GM03348 (cell line): ENCODE results near the gene ARHGAP6.
"Not testable (repeated sequence)": the region's sequence is repeated elsewhere in the genome, so short reads cannot be mapped to it uniquely, and the experiment has no call there.

Source experiments
- DNase-seq: peaks from one replicate; pipeline ENCODE4 v3.0.0; 2012; ENCODE audit warnings: low spot score

The ARHGAP6 gene

DNA sequence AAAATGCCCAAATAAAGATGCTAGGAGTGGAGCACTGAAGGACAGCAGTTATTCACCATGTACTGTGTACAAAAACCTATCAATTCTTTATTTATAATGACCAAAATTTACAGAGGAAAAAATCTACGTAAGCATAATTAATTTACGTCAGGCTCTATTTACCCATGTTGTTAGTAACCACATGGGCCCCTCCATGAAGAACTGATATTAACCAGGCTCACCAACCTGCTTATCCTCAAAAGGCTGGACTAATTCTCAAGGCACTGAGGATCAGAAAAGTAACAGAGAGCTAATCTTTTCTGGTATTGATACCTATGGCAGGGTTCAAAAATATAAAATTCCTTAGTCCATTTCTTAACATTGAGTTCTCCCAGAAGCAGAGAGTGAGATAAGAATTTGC is 140.0 kb downstream of the ARHGAP6 start:
- no peak for DNase-seq

DNA sequence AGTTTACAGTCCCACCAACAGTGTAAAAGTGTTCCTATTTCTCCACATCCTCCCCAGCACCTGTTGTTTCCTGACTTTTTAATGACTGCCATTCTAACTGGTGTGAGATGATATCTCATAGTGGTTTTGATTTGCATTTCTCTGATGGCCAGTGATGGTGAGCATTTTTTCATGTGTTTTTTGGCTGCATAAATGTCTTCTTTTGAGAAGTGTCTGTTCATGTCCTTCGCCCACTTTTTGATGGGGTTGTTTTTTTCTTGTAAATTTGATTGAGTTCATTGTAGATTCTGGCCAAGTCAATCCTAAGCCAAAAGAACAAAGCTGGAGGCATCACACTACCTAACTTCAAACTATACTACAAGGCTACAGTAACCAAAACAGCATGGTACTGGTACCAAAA is 146.5 kb downstream of the ARHGAP6 start:
- not testable (repeated sequence) for DNase-seq

GRCh38 chrX:11509786-11510185 is 155.9 kb downstream of the ARHGAP6 start:
- no peak for DNase-seq

GRCh38 chrX:11504234-11504633 is 161.5 kb downstream of the ARHGAP6 start:
- no peak for DNase-seq

- peak; percentile 3 for DNase-seq
Measured at GRCh38 chrX:11499076-11500044, 166.4 kb downstream of the ARHGAP6 start.

- not testable (repeated sequence) for DNase-seq
Measured at GRCh38 chrX:11491375-11491774, 174.3 kb downstream of the ARHGAP6 start.

- no peak for DNase-seq
Measured at GRCh38 chrX:11484290-11484689, 181.4 kb downstream of the ARHGAP6 start.

- DNase-seq, result no peak
Measured at GRCh38 chrX:11481035-11481434, 184.7 kb downstream of the ARHGAP6 start.

- DNase-seq, result no peak
Measured at GRCh38 chrX:11480626-11481025, 185.1 kb downstream of the ARHGAP6 start.

DNA sequence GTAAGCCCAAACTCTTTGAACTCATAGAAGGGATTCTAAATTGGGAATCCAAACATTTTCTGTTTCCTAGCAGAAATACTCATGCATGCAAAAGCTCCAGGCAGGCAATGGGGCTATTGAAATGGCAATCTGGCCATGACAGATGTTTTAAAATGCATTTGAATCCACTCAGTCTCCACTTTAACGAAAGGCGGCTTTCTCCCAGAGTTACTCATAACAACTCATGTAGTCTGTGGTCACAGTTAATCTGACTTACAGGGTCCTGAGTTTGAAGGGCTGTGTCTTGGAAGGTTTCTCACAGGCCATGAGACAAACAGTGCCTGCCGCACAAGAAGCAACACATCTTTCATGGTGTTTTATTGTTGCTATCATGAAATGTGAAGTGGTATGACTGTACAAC is 186.8 kb downstream of the ARHGAP6 start:
- DNase-seq, result no peak

- no peak for DNase-seq
Measured at GRCh38 chrX:11478026-11478425, 187.7 kb downstream of the ARHGAP6 start.

DNA sequence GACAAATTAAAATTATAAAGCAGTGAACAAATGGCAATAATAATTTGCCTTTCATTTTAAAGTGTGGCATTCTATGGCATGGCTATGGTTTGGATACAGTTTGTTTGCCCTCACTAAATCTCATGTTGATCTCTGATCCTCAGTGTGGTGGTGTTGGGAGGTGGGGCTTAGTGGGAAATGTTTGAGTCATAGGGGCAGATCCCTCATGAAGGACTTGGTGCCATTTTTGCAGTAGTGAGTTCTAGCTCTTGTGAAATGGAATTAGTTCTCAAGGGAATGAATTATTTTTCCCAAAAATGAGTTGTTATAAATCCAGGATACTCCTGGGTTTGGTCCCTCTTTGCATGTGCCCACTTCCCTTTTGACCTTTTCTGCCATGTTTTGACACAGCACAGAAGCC is 191.1 kb downstream of the ARHGAP6 start:
- no peak for DNase-seq

DNA sequence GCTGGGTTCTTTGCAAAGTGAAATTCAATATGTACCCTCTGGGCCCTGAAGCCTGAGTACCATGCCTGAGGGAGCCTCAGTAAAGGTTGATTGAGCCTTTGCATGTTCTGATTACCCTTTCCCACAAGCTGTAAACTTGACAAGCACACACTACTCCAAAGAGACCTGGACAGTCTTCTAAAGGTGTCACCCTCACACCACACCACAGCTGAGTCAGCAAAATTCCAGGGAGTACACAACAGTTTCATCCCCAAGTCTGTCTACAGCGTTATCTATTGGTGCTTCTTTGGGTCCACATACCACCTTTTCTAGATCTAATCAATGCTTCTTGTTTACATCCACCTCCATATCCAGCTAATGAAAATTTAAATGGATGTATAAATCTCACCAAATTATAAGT is 191.7 kb downstream of the ARHGAP6 start:
- no peak for DNase-seq

DNA sequence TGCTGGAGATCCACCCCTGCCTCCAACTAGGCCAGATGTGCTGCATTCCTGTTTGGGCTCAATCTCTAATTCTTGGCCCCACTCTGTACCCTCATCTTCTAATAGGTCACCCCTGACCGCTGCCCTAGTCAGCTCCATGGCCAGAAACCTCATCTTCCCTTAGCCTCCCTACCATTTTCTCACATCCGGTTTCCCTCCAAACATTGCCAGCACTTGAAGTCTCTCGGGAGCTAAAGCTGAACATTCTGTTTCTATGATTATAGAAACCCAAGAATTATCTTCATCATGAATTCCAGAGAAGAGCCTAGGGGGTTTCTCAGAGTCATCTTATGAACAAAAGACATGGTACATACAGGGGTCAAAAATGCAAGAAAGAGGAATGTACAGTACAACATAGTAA is 192.8 kb downstream of the ARHGAP6 start:
- DNase-seq, result no peak

DNA sequence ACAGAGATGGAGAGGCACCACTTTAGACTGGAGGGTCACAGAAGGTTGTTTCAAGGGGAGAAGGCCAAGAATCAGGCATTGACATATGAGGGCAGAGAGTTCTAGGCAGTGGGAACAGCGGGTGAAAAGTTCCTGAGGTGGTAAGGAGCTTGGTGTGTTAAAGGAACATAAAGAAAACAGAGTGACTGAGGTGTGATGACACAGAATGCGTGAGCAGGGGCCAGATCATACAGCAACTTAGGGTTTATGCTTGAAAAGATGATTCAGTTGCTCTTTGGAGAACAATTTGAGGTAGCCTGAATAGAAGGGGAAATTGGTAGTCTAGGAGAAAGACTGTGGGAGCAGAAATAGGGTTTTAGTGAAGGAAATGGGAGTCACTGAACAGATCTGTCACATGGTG is 193.3 kb downstream of the ARHGAP6 start:
- DNase-seq, result no peak

GRCh38 chrX:11470250-11470974 is 195.3 kb downstream of the ARHGAP6 start:
- DNase-seq, result peak; percentile 13

DNA sequence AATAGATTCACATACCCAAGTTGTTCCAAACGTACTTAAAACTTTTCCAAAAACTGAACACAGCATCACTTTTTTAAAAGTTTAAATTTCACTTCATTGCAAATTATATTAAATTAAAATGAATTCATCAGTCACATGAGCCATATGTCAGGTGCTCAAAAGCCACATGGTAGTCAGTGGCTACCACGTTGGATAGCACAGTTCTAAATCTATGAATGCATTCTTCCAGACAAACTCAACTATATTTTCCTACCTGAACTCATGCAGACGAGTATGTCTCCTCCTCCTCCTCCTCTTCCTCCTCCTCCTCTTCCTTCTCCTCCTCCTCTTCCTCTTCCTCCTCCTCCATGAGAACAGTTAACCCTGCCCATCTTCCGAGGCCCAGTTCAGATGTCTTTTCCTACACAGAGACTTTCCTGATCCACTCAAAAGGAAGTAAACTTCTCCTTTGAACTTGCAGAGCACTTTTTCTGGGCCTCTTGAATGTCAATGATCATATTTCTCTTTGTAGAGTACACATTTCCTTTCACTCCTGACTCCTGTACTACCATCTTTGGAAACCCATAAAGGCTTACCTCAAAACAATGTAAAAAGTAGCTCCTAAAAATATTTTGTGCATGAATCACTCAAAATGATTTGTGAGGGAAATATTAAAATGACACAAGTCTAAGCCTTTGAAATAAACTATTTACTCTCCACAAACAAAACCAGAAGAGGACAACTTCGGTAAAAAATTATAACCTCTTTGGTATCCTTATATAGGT is 199.9 kb downstream of the ARHGAP6 start:
- DNase-seq, result no peak

GRCh38 chrX:11464836-11465463 is 200.8 kb downstream of the ARHGAP6 start:
- DNase-seq, result no peak

- no peak for DNase-seq
Measured at GRCh38 chrX:11464380-11464779, 201.3 kb downstream of the ARHGAP6 start.

DNA sequence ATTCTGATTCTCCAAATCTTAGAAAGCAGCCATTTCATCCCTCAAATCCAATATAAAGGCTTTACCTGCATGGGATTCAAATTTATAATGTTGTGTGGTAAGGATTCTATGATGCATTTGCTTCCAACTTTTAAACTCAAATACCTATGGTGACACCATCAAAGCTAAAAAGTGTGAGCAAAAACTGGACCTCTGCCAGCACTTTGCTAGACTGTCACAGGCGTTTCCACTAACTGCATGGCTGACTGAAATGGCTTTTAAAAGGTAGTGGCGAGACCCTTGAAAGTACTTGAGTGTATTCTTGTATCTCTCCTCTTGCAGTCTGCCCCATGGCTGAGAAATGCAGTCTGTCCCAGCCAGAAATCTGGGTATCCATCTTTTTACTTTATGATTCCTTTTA is 203.1 kb downstream of the ARHGAP6 start:
- DNase-seq, result no peak

GRCh38 chrX:11462136-11462535 is 203.6 kb downstream of the ARHGAP6 start:
- DNase-seq, result no peak
